Measurements from ENCODE around the gene PLA2G12A.

Gene PLA2G12A

GRCh38 chr4:109718759-109719158 lies 11.1 kb downstream of the PLA2G12A start:
- Histone ChIP-seq H2AFZ (ENCODE audit: low read length) (no peak overlapping the region), H4K20me1 (ENCODE audit: insufficient read depth, low read length) (no peaks in the 10 kb centered on the region), H3K27ac (ENCODE audit: low read length) (no peak overlapping the region), H3K4me2 (ENCODE audit: low read depth, low read length) (no peak overlapping the region), H3K36me3 (replicated peaks; ENCODE audit: insufficient read depth, low read length) (peaks cover 4% of the 10 kb centered on the region; the same call in 1 of the 2 replicates), H3K79me2 (ENCODE audit: low read length) (peaks cover 26% of the 10 kb centered on the region), H3K27me3 (replicated peaks; ENCODE audit: insufficient read depth, low read length) (no peaks in the 10 kb centered on the region), H3K4me1 (ENCODE audit: low read length) (no peaks in the 10 kb centered on the region), H3K9me3 (replicated peaks; ENCODE audit: insufficient read depth, low read length) (no peaks in the 10 kb centered on the region), H3K9me2 (replicated peaks; ENCODE audit: insufficient read depth, low read length) (no peaks in the 10 kb centered on the region), H3F3A (ENCODE audit: insufficient read depth, low read length) (no peaks in the 10 kb centered on the region), H3K9ac (ENCODE audit: low read length) (no peak overlapping the region), H3K4me3 (ENCODE audit: low read length) (no peak overlapping the region)
- DNase-seq: no peak
- TF ChIP-seq EZH2phosphoT487 (IDR thresholded peaks at IDR 0.05; ENCODE audit: low read length) (no peak), EZH2 (optimal IDR thresholded peaks at IDR 0.05; ENCODE audit: low read depth, low read length) (no peak)
- TF ChIP-seq, protein P1, sequence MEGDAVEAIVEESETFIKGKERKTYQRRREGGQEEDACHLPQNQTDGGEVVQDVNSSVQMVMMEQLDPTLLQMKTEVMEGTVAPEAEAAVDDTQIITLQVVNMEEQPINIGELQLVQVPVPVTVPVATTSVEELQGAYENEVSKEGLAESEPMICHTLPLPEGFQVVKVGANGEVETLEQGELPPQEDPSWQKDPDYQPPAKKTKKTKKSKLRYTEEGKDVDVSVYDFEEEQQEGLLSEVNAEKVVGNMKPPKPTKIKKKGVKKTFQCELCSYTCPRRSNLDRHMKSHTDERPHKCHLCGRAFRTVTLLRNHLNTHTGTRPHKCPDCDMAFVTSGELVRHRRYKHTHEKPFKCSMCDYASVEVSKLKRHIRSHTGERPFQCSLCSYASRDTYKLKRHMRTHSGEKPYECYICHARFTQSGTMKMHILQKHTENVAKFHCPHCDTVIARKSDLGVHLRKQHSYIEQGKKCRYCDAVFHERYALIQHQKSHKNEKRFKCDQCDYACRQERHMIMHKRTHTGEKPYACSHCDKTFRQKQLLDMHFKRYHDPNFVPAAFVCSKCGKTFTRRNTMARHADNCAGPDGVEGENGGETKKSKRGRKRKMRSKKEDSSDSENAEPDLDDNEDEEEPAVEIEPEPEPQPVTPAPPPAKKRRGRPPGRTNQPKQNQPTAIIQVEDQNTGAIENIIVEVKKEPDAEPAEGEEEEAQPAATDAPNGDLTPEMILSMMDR (IDR thresholded peaks at IDR 0.05; ENCODE audit: low read length): no peak

DNA sequence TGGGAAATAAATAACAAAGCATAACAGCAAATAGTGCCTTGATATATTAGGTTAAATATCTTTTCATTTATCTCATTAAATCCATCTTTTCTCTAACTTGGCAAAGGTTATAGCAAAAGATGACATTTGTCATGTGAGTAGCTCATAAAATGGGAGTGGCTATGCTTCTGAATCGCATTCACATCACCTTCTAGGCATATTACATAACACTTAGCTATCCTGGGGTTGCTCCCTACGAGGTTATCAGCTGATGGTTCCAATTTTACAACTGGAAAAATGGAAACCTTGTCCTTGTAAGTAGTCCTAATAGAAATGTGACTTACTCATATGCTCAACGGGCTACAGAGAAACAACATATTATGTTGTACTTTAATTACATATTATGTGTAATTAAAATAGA lies 16.4 kb downstream of the PLA2G12A start:
- no peaks in the 10 kb centered on the region for H3K79me2 ChIP-seq (ENCODE audit: low read length)
- H3K9me2 ChIP-seq (replicated peaks; ENCODE audit: insufficient read depth, low read length): no peaks in the 10 kb centered on the region
- no peaks in the 10 kb centered on the region for H3K27me3 ChIP-seq (replicated peaks; ENCODE audit: insufficient read depth, low read length)
- no peak for DNase-seq
- H2AFZ ChIP-seq (ENCODE audit: low read length): no peak overlapping the region
- no peak overlapping the region for H3K9ac ChIP-seq (ENCODE audit: low read length)
- no peaks in the 10 kb centered on the region for H3K9me3 ChIP-seq (replicated peaks; ENCODE audit: insufficient read depth, low read length)
- no peak for TF ChIP-seq EZH2phosphoT487 (IDR thresholded peaks at IDR 0.05; ENCODE audit: low read length)
- TF ChIP-seq, protein P1 (IDR thresholded peaks at IDR 0.05; ENCODE audit: low read length): no peak
- no peak for TF ChIP-seq EZH2 (optimal IDR thresholded peaks at IDR 0.05; ENCODE audit: low read depth, low read length)
- H3F3A ChIP-seq (ENCODE audit: insufficient read depth, low read length): no peaks in the 10 kb centered on the region
- H3K36me3 ChIP-seq (replicated peaks; ENCODE audit: insufficient read depth, low read length): peaks cover 4% of the 10 kb centered on the region; the same call in 1 of the 2 replicates
- H3K27ac ChIP-seq (ENCODE audit: low read length): no peak overlapping the region
- no peak overlapping the region for H3K4me3 ChIP-seq (ENCODE audit: low read length)
- no peaks in the 10 kb centered on the region for H4K20me1 ChIP-seq (ENCODE audit: insufficient read depth, low read length)
- H3K4me1 ChIP-seq (ENCODE audit: low read length): peaks cover 9% of the 10 kb centered on the region
- no peak overlapping the region for H3K4me2 ChIP-seq (ENCODE audit: low read depth, low read length)

DNA sequence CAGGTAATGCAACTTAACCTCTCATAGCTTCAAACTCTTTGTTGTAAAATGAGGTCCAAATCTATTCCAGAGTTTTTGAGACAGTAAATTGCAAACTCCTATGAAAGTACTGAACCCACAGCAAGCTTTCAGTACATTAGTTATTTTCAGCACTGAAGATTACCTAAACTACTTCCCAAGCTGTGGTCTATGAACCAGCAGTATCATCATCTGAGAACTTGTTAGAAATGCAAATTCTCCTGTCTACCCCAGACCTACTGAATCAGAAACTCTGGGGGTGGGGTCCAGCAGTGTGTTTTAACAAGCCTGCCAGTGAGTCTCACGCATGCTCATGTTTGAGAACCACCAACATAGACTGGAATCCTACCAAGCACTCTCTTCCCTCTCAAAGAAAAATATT lies 20.9 kb downstream of the PLA2G12A start:
- no peaks in the 10 kb centered on the region; the same call in 1 of the 2 replicates for H3F3A ChIP-seq (ENCODE audit: insufficient read depth, low read length)
- TF ChIP-seq, protein P1 (IDR thresholded peaks at IDR 0.05; ENCODE audit: low read length): no peak
- TF ChIP-seq EZH2phosphoT487 (IDR thresholded peaks at IDR 0.05; ENCODE audit: low read length): no peak
- no peak for TF ChIP-seq EZH2 (optimal IDR thresholded peaks at IDR 0.05; ENCODE audit: low read depth, low read length)
- peaks cover 11% of the 10 kb centered on the region for H3K4me1 ChIP-seq (ENCODE audit: low read length)
- peak; percentile 27 for DNase-seq
- no peak overlapping the region for H3K27ac ChIP-seq (ENCODE audit: low read length)
- no peaks in the 10 kb centered on the region for H3K79me2 ChIP-seq (ENCODE audit: low read length)
- H3K9me2 ChIP-seq (replicated peaks; ENCODE audit: insufficient read depth, low read length): no peaks in the 10 kb centered on the region
- no peaks in the 10 kb centered on the region for H4K20me1 ChIP-seq (ENCODE audit: insufficient read depth, low read length)
- H3K9me3 ChIP-seq (replicated peaks; ENCODE audit: insufficient read depth, low read length): no peaks in the 10 kb centered on the region
- H3K27me3 ChIP-seq (replicated peaks; ENCODE audit: insufficient read depth, low read length): no peaks in the 10 kb centered on the region
- peak overlapping the region; percentile 4; the same call in 1 of the 2 replicates for H3K4me2 ChIP-seq (ENCODE audit: low read depth, low read length)
- no peak overlapping the region for H3K4me3 ChIP-seq (ENCODE audit: low read length)
- H3K36me3 ChIP-seq (replicated peaks; ENCODE audit: insufficient read depth, low read length): no peaks in the 10 kb centered on the region
- H2AFZ ChIP-seq (ENCODE audit: low read length): no peak overlapping the region
- H3K9ac ChIP-seq (ENCODE audit: low read length): no peak overlapping the region
